Measurements from ENCODE around the gene CELSR3.

DNA sequence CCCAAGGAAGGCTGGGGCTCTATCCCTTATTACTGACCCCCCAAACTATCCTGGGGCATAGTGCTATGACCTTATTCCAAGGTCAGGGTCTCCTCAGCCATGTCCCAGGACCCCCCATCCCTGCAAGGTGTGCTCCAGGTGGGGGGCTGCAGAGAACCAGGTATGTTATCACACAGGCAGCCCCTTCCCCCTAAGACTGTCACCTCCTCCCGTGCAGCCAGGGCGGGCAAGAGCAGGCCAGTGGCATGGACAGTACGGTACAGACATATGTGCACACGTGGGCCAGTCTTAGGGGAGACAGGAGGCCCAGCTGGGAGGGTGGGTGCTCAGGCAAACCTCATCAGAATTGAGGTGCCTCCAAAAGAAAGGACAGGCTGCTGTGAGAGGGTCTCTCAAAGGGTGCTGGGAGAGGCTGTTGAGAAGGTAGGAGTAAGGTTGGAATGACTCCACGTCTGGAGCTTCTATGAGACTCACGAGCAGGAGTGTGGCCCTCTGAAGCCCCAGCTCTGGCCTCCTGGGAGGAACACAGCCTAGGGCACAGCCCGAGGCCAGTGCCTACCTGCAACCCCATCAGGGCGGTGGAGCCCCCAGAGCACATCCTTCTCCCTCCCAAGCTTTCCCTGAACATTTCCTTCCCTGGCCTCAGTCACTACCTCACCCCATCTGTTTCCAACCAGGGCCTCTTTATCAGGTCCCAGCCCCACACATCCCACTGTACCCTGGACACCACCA is 65.8 kb downstream of the CELSR3 start:
- no peak for TF ChIP-seq POLR2A (IDR thresholded peaks at IDR 0.05; ENCODE audit: extremely low read depth, insufficient read length)
- TF ChIP-seq CTCF (IDR thresholded peaks at IDR 0.05; ENCODE audit: low read depth, low read length): no peak

Measured in NB4 (cell line).